HG03175 (cell line): ENCODE data around the gene MT1X.

Source experiments
- ATAC-seq: cut with Tn5 transposase; IDR thresholded peaks from one replicate; pipeline ENCODE4 v1.9.1; 2021; ENCODE audit warnings: mild to moderate bottlenecking, moderate library complexity; ENCODE audit not compliant: unreplicated experiment

The MT1X gene

GRCh38 chr16:56675685-56676210 lies 6.5 kb upstream of the MT1X start:
- no peak for ATAC-seq

DNA sequence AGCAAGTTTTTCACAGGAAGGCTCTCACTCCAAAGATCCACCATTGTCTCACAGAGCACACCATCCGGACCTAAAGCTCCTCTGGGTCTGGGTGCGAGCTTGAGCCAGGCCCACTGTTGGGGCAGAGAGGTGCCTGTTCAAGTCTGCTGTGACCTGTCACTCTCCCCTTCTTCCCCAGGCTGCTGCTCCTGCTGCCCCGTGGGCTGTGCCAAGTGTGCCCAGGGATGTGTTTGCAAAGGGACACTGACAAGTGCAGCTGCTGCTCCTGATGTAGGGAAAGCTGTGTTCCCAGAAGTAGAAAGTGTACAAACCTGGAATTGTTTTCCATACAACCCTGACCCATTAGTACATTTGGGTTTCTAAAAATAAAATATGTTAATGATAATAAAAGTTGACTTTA lies 4.8 kb upstream of the MT1X start:
- no peak for ATAC-seq

GRCh38 chr16:56679078-56679730 lies 3.1 kb upstream of the MT1X start:
- ATAC-seq: no peak

GRCh38 chr16:56679818-56680217 lies 2.5 kb upstream of the MT1X start:
- no peak for ATAC-seq

GRCh38 chr16:56682703-56683397 lies 580 bp downstream of the MT1X start:
- no peak for ATAC-seq

DNA sequence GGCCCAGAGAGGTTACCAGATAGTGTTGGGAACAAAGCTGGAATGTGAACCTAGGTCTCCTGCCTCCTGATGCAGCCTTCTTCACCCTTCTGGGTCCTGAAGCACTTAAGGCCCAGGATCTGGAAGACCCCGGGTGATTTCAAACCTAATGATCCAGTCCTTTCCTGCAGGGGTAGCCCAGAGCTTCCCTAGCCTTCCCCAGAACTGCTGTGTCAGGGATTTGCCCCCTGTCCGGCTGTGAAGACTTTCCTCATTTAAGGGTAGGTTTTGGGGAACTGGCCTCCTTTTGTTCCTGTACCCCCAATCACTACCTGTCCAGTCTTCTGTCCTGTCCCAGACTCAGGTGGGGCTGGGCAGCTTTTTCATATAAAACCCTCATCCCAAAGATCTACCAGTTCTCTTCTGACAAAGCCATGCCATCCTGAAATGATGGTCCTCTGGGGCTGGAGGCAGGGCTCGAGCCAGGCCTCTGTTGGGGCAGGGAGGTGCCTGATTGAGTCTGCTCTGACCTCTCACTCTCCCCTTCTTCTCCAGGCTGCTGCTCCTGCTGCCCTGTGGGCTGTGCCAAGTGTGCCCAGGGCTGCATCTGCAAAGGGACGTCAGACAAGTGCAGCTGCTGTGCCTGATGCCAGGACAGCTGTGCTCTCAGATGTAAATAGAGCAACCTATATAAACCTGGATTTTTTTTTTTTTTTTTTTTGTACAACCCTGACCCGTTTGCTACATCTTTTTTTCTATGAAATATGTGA lies 1.3 kb downstream of the MT1X start:
- no peak for ATAC-seq

DNA sequence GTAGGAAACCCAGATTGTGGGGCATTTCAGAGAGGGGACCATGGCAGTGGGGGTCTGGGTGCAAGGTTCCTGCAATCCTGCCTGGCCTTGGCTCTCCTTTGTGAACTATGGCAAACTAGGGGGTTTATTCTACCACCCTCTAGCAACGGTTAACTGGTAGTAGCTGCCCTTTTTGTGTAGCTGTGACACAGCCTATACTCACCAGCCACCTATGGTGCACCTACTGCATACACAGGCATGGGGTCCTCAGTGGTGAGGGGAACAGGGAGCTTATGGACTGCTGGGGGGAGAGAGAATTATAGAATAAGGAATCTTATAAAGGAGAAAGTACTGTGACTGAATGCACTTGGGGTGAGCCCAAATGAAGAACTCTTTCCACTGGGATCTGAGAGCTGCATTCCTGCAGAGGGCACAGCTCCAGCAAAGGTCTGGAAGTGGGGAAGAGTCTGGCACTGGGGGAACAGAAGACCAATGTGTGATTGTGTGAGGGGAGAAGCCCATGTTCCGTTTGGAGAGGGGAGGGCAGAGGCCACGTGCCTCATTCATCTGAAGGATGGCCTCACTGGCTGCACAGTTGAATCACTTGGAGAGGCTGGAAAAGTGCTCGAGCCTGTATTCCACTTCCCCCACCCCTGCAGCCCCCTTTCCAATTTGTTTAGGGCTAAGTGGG lies 2.1 kb downstream of the MT1X start:
- ATAC-seq: no peak

DNA sequence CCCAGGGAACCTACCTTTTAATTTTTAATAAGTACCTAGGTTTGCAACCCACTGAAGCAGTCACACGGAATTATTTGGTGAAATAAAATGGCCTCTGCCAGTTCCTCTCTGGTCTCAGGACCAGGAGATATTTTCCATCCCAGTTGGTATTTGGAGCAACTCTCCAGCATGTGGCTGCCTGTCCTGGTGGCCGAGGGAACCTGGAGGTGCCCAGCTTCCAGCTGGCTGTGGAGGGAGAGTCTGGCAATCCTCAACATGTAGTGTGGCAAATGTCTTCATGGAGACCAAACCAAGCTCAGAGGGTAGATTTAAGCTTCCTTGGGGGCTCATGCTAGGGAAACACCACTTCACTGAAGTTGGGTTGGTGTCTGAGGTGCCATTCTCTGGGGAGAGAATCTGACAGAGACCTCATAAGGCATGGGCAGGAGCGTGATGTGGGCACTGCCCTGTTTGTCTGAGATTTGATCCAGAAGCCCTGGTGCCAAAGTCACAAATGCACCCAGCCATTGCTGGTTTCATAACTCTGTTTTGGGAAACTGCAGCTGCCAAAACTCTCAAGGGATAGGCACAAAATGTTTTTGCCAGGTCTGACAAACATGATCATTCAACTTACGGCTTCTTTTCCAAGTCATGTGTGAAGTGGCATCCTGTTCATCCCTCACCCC lies 2.8 kb downstream of the MT1X start:
- ATAC-seq: no peak

GRCh38 chr16:56686758-56687157 lies 4.5 kb downstream of the MT1X start:
- no peak for ATAC-seq

DNA sequence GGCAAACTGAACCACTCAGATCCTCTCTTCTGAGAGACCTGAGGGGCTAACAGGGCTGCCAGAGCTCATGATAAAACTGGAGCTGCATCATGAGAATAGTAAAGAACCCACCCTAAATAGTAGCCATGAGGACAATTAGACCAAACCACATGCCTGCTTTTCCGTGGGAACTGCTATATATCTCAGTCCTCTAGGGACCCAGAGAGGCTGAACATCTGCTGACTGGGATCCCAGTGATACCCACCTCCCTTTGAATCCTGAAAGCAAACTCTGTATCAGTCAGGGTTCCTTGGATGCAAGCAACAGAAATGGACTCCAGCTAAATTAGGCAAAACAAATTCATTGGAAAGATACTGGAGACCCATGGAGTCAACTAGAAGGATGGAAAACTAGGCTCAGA lies 6.5 kb downstream of the MT1X start:
- no peak for ATAC-seq

DNA sequence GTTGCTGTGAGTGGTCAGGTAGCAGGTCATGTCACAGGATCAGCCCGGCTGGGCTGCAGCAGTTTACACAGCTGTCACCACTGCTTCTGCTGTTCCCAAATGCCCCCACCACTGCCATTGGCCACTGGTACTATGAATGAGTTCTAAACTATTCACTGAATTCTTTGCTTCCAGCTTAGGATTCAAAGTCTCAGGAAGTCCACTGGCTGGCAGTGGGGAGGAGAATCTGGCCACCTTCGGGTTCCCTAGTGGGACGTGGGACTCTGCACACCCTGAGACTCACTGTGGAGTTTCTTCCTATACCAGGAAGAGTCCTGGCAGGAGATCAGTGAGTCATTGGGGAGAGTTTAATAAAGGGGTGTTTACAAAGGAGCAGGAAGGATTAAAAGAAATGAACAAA lies 6.9 kb downstream of the MT1X start:
- no peak for ATAC-seq

DNA sequence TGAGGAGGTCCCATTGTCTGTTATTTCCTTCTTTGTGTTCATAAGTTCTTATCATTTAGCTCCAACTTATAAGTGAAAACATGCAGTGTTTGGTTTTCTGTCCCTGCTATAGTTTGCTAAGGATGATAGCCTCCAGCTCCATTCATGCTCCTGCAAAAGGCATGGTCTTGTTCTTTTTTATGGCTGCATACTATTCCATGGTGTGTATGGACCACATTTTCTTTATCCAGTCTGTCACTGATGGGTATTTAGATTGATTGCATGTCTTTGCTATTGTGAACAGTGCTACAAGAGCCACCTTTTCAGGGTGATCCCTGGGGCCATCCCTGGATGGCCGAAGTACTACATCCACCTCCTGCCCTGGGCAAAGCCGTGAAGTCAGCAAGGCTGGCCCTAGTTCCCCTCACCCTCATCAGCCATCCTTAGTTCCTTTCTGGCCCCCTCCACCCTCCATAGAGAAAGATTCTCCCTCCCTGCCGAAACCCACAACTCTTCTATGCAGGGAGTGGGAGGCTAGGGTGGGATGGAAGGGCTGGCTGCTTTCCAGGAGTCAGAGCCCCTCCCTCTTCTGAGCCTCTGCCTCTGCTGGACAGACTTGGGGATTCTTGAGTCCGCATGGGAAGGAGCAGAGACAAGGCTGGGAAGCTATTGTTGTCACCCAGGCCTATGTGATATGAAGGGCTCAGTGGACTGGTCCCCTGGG lies 8.3 kb downstream of the MT1X start:
- ATAC-seq: no peak

- no peak for ATAC-seq
Observed at GRCh38 chr16:56691885-56692284, 9.6 kb downstream of the MT1X start.

DNA sequence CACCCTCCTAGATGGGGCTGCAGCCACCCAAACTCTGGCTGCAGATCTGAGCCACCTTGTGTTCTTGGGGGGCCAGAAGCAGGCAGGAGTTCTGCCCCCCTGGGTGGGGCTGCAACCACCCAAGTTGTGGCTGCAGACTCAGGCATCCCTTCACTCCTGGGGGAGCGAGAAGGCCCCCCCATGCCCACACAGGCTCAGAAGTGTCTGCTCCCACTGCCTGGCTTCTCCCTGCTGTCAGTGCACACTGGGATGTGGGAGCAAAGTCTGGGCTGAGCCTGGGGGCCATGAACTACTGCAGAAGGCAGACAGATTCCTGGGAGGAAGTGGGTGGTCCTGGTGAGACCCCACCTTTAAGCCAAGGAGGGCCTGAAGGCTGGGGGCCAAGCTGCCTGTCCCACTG lies 13.0 kb downstream of the MT1X start:
- no peak for ATAC-seq

DNA sequence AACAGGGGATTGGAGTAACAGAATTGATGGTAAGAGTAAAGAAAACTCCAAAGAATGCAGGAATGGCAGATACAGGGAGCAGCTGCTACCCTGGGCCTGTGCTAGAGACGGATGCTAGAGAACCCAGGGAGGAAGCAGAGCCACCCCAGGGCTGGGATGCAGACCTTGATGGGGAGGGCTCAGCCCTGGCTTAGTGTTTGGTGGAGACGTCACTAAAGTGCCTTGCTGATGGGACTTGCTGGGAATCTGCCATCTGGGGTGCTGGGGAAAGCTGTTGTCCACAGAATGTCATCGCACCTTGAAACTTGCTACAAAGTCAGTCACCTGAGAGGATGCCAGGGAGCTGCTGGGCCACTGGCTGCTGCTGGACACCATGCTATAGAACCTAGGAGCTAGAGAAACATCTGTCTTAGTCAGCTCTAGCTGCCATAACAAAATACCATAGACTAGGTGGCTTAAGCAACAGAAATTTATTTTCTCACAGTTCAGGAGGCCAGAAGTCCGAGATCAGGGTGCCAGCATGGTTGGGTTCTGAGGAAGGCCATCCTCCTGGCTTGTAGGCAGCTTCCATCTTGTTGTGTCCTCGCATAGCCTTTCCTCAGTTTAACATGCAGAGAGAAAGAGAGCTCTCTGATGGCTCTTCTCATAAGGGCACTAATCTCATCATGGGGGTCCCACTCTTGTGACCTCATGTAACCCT lies 15.3 kb downstream of the MT1X start:
- no peak for ATAC-seq

- no peak for ATAC-seq
Observed at GRCh38 chr16:56700195-56700594, 17.9 kb downstream of the MT1X start.

- no peak for ATAC-seq
Observed at GRCh38 chr16:56700631-56701030, 18.4 kb downstream of the MT1X start.

DNA sequence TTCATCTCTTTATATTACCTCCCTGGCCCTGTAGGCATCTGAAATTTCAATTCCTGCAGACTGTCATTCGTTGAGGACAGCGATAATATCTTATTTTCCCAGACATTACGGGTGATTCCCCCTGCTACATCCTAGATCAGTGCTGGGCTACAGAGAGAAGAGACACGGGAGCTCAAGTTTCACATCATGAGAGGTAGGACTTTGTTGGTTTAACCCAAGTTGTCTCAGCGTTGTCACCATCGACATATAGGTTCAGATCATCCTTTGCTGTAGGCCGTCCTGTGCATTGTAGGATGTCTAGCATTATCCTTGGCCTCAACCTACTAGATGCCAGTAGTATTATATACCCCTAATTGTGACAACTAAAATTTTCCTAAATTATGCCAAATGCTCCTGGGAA lies 19.3 kb downstream of the MT1X start:
- ATAC-seq: no peak

DNA sequence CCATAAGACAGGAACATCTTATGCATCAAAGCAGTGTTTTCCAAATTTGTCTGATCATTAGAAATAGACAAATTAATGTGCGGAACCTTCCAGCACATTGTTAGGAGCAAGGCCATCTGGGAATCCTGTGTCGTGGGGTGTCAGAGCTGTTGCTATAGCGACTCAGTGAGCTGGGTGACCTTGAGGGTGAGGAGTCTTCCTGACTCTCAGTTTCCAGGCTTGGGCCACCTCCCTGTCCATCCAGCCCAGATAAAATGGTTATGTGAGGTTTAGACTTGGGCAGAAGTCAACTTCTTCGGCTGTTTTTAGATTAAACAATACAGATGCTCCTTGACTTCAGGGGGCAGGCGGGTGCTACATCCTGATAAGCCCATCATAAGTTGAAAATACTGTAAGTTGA lies 20.6 kb downstream of the MT1X start:
- no peak for ATAC-seq
